Lower leg skin (tissue), 3 donors: ENCODE measurements around the gene UBIAD1.

Experiments
- CTCF ChIP-seq, 3 donors: fragments of 450-650 bp; IDR thresholded peaks; one replicate each; pipeline ENCODE4 v1.5.1; 2016; ENCODE audit warnings: antibody characterized with exemption in 3 of 3, mild to moderate bottlenecking in 3 of 3, moderate library complexity in 2 of 3
- POLR2A ChIP-seq, 2 donors: fragments of 450-650 bp; IDR thresholded peaks; one replicate each; pipeline ENCODE4 v1.6.1; 2016 to 2017; ENCODE audit warnings: antibody characterized with exemption in 2 of 2, mild to moderate bottlenecking in 1 of 2, moderate library complexity in 1 of 2

GRCh38 chr1:11311816-11312755 is 39.1 kb downstream of the UBIAD1 start:
- TF ChIP-seq CTCF (IDR thresholded peaks at IDR 0.05) (no peak), POLR2A (IDR thresholded peaks at IDR 0.05) (no peak)
